ENCODE measurements around the gene DBP. TPM values are rescaled to one million over a fixed set of nuclear protein-coding genes. Genes with fewer than 3 reads are reported as not detected.

Gene DBP
- total RNA-seq, 4 donors from 2014 or later: 0.33 to 18.6 (median 6.3) TPM

GRCh38 chr19:48614436-48615230 lies 22.5 kb downstream of the DBP start, which contains the start of gene FAM83E:
Gene FAM83E (minus strand): TSS chr19:48615076. CDS start chr19:48613372, 1,704 bp downstream.
- TF ChIP-seq, protein P1, sequence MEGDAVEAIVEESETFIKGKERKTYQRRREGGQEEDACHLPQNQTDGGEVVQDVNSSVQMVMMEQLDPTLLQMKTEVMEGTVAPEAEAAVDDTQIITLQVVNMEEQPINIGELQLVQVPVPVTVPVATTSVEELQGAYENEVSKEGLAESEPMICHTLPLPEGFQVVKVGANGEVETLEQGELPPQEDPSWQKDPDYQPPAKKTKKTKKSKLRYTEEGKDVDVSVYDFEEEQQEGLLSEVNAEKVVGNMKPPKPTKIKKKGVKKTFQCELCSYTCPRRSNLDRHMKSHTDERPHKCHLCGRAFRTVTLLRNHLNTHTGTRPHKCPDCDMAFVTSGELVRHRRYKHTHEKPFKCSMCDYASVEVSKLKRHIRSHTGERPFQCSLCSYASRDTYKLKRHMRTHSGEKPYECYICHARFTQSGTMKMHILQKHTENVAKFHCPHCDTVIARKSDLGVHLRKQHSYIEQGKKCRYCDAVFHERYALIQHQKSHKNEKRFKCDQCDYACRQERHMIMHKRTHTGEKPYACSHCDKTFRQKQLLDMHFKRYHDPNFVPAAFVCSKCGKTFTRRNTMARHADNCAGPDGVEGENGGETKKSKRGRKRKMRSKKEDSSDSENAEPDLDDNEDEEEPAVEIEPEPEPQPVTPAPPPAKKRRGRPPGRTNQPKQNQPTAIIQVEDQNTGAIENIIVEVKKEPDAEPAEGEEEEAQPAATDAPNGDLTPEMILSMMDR (IDR thresholded peaks at IDR 0.05; ENCODE audit: low read depth): no peak

- TF ChIP-seq, protein P1 (IDR thresholded peaks at IDR 0.05; ENCODE audit: low read depth): no peak
Measured at GRCh38 chr19:48613852-48614435, 23.2 kb downstream of the DBP start.

GRCh38 chr19:48613024-48613851 lies 23.9 kb downstream of the DBP start:
- TF ChIP-seq, protein P1 (IDR thresholded peaks at IDR 0.05; ENCODE audit: low read depth): no peak

DNA sequence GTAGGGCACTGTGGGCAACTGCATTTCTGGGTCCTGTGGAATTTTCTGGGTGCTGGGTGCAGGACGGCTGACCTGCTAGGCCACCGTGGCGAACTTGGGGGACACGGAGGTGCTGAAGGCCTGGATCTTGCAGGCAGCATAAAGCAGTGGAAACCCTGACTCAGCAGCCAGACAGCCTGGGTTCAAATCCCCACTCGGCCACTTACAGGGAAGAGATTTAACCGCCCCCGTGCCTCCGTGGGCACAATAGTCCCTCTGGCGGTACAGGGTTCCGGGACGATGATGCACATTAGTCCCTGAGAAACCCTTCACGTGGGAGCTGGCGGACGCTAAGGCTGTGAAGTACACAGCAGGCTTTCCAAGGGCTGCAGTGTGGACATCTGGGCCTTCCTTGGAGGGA lies 25.3 kb downstream of the DBP start:
- TF ChIP-seq, protein P1 (IDR thresholded peaks at IDR 0.05; ENCODE audit: low read depth): no peak

GRCh38 chr19:48609571-48610108 lies 27.5 kb downstream of the DBP start:
- TF ChIP-seq, protein P1 (IDR thresholded peaks at IDR 0.05; ENCODE audit: low read depth): no peak

DNA sequence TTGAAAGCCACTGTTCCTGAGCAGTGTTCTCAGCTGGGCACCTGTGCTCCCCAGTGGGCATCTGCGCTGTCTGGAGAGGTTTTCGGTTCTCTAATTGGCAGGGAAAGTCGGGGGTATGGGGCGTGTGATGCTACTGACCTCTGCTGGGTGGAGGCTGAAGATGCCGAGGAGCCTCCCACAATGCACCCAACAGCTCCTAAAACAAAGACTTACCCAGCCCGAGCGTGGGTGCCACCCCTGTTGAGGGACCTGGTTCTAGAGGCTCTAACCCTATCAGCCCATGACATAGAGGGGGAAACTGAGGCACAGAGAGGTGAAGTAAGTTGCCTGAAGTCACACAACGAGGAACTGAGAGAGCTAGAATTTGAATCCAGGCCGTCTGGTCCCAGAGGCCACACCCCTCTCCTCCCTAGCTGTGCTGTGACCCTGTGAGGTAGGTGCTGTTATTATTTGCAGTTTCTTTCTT lies 28.3 kb downstream of the DBP start:
- TF ChIP-seq, protein P1 (IDR thresholded peaks at IDR 0.05; ENCODE audit: low read depth): no peak
